ENCODE results near the gene TMEM271.

TMEM271 gene

DNA sequence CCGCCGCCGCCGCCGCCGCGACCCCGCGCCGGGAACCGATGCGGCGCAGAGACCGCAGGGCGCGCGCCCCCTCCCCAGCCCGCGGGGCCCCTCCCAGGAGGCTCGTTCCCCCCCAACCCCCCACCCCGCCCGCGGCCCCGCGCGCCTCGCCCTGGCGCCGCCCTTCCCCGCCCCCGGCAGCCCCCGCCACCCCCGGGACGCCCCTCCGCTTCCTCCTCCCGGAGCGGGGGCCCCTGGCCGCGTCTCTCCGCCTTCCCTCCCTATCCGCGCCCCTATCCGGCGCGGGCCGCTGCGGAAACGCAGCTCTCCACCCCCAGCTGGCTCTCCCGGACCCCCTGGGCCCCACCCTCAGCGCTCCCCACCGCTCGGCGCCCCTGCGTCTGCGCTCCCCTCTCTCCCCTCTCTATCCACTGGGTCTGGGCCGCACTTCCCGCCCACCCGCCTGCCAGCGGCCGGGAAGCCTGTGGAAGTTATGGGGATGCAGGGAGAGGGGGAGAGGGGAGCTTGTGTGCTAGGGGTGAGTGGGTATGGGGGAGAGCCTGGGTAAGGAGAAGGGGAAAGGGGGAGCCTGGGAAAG lies at the start of gene TMEM271:
Gene TMEM271 (minus strand): TSS at position 51 of the 577 bp plus-strand sequence. CDS start 233 bp downstream, outside the sequence.
- DNase-seq, result no peak

- no peak for DNase-seq
Observed at GRCh38 chr4:625631-626161, 49.6 kb upstream of the TMEM271 start.

GRCh38 chr4:624705-625590 lies 48.9 kb upstream of the TMEM271 start, which contains the start of gene PDE6B:
Gene PDE6B, plus strand, starts transcription at chr4:625573. Its CDS starts 54 bp downstream, at chr4:625627.
- peak; percentile 84 for DNase-seq

- peak; percentile 44 for DNase-seq
Observed at GRCh38 chr4:623914-624566, 47.9 kb upstream of the TMEM271 start.

DNA sequence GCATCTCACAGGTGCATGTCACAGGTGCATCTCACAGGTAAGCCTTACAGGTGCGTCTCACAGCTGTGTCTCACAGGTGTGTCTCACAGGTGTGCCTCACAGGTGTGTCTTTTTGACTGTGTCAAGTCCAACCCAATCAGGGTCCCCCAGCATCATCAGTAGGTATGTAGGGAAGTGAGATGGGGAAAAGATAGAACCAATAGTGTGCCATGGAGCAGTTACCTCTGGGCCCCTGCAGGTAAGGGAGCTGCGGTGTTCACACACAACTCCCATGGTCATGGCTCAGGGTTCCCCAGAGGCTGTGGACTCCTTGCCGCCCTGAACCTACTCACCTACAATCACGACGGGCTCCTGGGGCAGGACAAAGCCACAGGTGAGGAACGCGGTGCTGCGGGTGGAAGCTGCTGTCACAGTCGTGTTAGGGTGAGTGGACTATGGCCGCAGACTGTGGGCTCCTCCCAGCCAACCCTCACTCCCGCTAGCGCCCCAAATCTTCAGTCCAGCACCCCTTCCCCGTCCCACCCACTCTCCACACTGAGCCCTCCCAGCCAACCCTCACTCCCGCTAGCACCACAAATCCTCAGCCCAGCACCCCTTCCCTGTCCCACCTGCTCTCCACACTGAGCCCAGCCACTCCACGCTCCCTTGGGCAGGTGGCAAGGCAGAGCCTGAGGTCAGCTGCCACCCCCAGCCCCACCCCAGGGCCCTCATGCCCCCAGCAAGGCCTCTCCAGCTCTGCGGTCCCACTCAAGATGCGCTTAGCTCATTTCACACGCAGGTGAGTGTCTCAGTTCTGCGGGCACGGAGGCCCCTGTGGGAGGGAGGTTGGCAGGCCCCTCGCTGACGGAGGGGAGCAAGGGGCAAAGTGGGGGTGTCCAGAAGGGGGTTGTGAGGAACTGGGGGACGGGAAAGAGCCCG lies 47.2 kb upstream of the TMEM271 start:
- DNase-seq, result peak; percentile 35

- DNase-seq, result peak; percentile 45
Observed at GRCh38 chr4:622071-622995, 46.2 kb upstream of the TMEM271 start.

DNA sequence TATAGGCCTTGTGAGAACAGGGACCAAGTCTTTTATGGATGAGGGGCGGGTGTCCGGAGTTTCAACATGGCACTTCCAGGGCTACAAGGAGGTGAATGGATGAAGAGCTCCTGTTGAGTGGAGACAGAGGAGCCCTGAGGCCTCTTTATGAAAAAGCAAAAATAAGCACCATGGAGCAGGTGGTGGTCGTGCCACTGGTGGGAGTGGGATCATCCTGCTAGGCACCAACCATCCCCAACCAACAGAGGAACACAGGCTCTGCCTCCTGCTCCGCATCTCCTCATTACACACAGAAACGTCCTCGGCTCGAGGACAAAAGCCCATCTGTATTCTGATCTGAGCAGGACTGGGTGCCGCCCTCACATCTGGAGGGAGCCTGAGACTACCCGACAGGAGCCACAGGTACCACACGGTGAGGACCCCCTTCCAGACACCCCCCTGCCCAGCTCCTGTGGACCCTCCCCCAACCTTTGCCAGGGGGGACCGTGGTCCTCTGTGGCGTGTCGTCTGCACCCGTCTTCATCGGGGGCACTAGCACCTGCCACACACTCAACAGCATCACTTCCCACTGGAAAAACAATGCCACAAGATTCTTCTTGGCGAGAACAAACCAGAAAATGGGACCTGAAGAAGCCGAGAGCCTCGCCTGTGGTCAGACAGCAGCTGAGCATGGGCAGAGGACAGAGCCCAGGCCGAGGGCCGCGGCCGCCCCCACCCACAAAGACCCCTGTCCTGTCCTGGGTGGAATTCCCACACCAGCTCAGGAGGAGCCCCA lies 45.4 kb upstream of the TMEM271 start:
- DNase-seq, result no peak

DNA sequence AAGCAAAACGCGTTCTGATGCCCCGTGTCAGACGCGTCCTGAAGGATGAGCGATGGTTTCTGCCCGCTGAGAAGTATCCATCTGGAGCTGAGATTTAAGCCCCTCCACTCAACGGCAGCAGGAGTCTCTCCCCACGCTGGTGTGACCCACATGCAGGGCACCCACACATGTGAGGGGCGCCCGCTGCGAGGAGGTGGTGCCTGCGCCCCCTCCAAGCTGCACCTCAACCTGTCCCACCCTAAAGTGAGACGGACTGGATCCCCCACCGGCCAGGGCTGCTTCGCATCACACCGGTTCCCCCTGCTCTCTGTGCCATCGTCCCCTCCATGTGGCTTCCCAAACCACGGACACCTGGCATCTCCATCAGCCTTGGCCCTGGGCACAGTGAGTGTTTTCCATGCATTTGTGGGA lies 44.8 kb upstream of the TMEM271 start:
- DNase-seq, result no peak

- DNase-seq, result no peak
Observed at GRCh38 chr4:620201-620600, 44.1 kb upstream of the TMEM271 start.

DNA sequence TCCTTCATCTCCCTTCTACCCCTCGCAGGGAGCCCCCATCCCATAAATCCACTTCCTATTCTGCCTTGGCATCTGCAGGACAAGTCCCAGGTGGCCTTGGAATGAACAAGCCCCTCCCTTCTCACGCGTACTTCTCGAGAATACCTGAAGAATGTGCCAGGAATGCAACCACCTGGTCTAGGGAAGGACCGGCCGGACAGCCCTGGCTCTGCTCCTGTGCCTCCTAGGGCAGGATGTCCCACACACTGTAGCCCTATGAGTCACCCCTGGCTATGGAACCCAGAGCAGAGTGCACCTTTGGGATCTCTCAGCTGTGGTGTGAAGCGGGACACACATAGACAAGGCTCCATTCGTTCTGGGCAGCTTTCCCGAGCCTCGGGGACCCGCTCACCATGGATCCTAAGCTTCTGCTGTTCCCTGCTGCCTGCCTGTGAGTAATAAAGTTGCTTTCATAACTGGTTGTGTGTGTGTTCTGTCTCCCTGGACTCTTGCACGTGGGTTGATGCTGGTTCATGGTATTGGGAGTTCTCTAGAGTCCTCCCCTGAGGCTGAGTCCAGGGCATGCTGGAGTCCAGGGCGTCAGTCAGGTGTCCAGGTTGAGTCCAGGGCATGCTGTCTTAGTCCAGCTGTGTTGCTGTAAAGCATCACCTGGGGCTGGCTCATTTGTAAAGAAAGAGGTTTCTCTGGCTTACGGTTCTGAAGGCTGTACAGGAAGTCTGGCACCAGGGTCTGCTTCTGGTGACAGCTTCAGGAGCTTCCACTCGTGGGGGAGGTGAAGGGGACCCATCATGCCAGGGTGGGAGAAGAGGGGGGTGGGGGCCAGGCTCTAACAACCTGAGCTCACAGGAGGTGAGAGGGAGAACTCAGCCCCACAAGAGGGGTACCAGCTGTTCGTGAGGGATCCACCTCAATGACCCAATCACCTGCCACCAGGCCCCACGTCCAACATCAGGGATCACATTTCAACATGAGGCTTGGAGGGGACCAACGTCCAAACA lies 41.8 kb upstream of the TMEM271 start:
- peak; percentile 91 for DNase-seq

DNA sequence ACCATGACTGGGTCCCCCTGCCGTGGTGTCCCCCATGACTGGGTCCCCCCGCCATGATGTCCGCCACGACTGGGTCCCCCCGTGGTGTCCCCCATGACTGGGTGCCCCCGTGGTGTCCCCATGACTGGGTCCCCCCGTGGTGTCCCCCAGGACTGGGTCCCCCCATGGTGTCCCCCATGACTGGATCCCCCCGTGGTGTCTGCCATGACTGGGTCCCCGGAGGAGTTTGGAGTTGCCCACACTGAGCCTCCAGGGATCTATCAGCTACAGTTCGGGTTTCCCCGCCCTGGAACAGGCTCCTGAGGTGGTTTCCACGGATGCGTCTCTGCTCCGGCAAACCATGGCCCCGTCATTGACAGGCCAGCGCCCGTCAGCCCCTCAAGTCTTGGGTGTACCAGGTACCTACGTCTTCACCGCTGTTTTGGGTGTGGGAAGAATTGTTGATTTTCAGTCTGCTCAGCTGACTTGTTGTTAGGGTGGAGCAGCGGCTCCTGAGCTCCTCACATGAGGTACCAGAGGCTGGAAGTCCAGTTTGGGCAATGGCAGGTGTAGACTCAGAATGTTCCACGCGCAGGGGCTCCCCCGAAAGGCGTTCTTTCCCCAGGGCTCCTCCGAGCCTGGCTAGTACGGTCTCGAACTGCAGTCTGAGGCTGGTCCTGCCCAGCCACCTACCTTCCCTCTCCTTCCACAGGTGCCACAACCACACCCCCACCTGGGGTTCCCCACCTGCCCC lies 41.0 kb upstream of the TMEM271 start:
- DNase-seq, result no peak

DNA sequence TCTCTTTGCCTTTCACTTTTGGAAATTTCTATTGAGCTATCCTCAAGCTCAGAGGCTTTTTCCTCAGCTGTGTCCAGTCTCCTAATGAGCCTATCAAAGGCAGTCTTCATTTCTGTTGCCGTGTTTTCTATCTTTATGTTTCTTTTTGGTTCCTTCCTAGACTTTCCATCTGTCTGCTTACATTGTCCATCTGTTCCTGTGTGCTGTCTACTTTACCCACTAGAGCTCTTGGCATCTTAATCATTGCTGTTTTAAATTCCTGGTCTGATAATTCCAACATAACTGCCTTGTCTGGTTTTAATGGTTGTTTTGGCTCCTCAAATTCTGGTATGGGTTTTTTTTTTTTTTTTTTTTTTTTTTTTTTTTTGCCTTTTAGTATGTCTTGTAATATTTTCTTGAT lies 40.0 kb upstream of the TMEM271 start:
- DNase-seq, result no peak

DNA sequence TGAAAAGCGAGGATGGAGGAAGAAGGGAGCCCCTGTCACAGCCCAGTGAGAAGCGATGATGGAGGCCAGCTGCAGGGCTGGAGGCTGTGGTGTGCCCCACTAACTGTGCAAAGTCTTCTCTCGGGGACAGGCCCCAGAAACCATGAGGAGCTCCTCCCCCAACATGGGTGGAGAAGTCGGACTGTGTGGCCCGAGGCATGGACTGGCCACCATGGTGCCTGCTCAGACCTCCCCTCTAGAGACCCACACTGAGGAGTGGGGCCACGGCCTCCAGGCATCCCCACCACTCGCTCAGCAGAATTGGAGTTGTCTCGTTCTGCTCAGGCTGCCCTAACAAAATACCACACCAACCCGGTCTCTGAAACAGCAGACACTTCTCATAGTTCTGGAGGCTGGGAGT lies 37.0 kb upstream of the TMEM271 start:
- no peak for DNase-seq

GRCh38 chr4:612749-613125 lies 36.6 kb upstream of the TMEM271 start:
- no peak for DNase-seq

GRCh38 chr4:612052-612748 lies 36.1 kb upstream of the TMEM271 start:
- DNase-seq, result no peak

- DNase-seq, result peak; percentile 72
Observed at GRCh38 chr4:610411-611261, 34.5 kb upstream of the TMEM271 start.
